NB4 (cell line): Measurements from ENCODE around the gene ZNF697.

ENCODE experiments used
- CTCF ChIP-seq: IDR thresholded peaks from one replicate; pipeline ENCODE4 v1.5.1; 2012; ENCODE audit warnings: low read depth, low read length
- MAX ChIP-seq: IDR thresholded peaks from 2 replicates; pipeline ENCODE4 v1.6.1; 2011; ENCODE audit warnings: low read depth, low read length

- TF ChIP-seq MAX = no peak
- TF ChIP-seq CTCF = no peak
Observed at GRCh38 chr1:119635811-119636390, 12.2 kb downstream of the ZNF697 start.
